ENCODE measurements around the gene ARHGAP40. TPM values are rescaled to one million over a fixed set of nuclear protein-coding genes. Genes with fewer than 3 reads are reported as not detected.
"Not testable (repeated sequence)": the region's sequence is repeated elsewhere in the genome, so short reads cannot be mapped to it uniquely, and the experiment has no call there.

The ARHGAP40 gene
- total RNA-seq, 4 donors from 2014 or later = 0.11 TPM; not detected in 3

- no peak for DNase-seq
- Histone ChIP-seq H3K9me3 (no peaks in the 10 kb centered on the region), H3K4me3 (replicated peaks in 1 of 3) (no peak overlapping the region), H3K27me3 (no peaks in the 10 kb centered on the region), H3K4me1 (no peaks in the 10 kb centered on the region), H3K36me3 (no peaks in the 10 kb centered on the region), H3K27ac (no peak overlapping the region)
- intact Hi-C loops (cut with DNase I) = no loop called here
- 81 to 87% methylated on average over 19 to 21 of the region's 21 CpGs for WGBS, 2 donors
- TF ChIP-seq CTCF (IDR thresholded peaks at IDR 0.05) (no peak), POLR2A (IDR thresholded peaks at IDR 0.05) (no peak)
These were observed 9.9 kb upstream of the ARHGAP40 start for GRCh38 chr20:38591474-38592410.

- H3K27ac ChIP-seq; H3K4me1 ChIP-seq; intact Hi-C loops (cut with DNase I); H3K4me3 ChIP-seq (replicated peaks in 1 of 3); DNase-seq; H3K27me3 ChIP-seq; H3K36me3 ChIP-seq; H3K9me3 ChIP-seq: not testable (repeated sequence)
- 89 to 90% methylated on average over 3 of the region's 3 CpGs for WGBS, 2 donors
These were observed 9.2 kb upstream of the ARHGAP40 start for GRCh38 chr20:38592411-38592790.

GRCh38 chr20:38594281-38594680 is 7.3 kb upstream of the ARHGAP40 start:
- H3K27me3 ChIP-seq; DNase-seq; H3K4me1 ChIP-seq; H3K9me3 ChIP-seq; H3K4me3 ChIP-seq (replicated peaks in 1 of 3); H3K27ac ChIP-seq; H3K36me3 ChIP-seq; intact Hi-C loops (cut with DNase I): not testable (repeated sequence)
- WGBS, 2 donors = 86 to 90% methylated on average over 12 of the region's 12 CpGs

- not testable (repeated sequence) for DNase-seq, H3K9me3 ChIP-seq
- whole genome bisulfite sequencing, 2 donors = 88 to 93% methylated on average over 15 of the region's 15 CpGs
These were observed 5.7 kb upstream of the ARHGAP40 start for GRCh38 chr20:38595886-38596285.

GRCh38 chr20:38599410-38599882 is 2.2 kb upstream of the ARHGAP40 start:
- H3K4me3 ChIP-seq (replicated peaks in 1 of 3) = no peak overlapping the region
- peaks cover 6 to 16% of the 10 kb centered on the region in 2 donors for H3K4me1 ChIP-seq
- intact Hi-C loops (cut with DNase I) = no loop called here
- H3K36me3 ChIP-seq = no peaks in the 10 kb centered on the region
- WGBS, 2 donors = 10 to 21% methylated on average over 8 of the region's 9 CpGs
- TF ChIP-seq CTCF (IDR thresholded peaks at IDR 0.05) (no peak), POLR2A (IDR thresholded peaks at IDR 0.05) (peak in 1 of 2 donors; percentile 11)
- H3K27ac ChIP-seq = peak overlapping the region; percentile 61 to 87 (median 78)
- no peaks in the 10 kb centered on the region for H3K9me3 ChIP-seq
- peak; percentile 99 for DNase-seq
- H3K27me3 ChIP-seq = no peaks in the 10 kb centered on the region

More at GRCh38 chr20:38595886-38596285, 5.7 kb upstream of the ARHGAP40 start:
- H3K36me3 ChIP-seq; H3K4me3 ChIP-seq (replicated peaks in 1 of 3); H3K27me3 ChIP-seq; intact Hi-C loops (cut with DNase I); H3K27ac ChIP-seq: not testable (repeated sequence)
- peaks cover 6 to 16% of the 10 kb centered on the region in 2 donors for H3K4me1 ChIP-seq

GRCh38 chr20:38600057-38600456 is 1.6 kb upstream of the ARHGAP40 start:
- no peaks in the 10 kb centered on the region for H3K27me3 ChIP-seq
- peak overlapping the region; percentile 23 to 87 (median 61) for H3K27ac ChIP-seq
- H3K4me3 ChIP-seq (replicated peaks in 1 of 3) = no peak overlapping the region
- peaks cover 6 to 16% of the 10 kb centered on the region in 2 donors for H3K4me1 ChIP-seq
- intact Hi-C loops (cut with DNase I) = no loop called here
- 94 to 100% methylated on average over 1 of the region's 1 CpG for WGBS, 2 donors
- no peaks in the 10 kb centered on the region for H3K9me3 ChIP-seq
- no peaks in the 10 kb centered on the region for H3K36me3 ChIP-seq
- TF ChIP-seq CTCF (IDR thresholded peaks at IDR 0.05) = no peak
- TF ChIP-seq POLR2A (IDR thresholded peaks at IDR 0.05) = no peak
- DNase-seq = no peak

Data from thyroid gland (tissue), 4 donors.